Caco-2 (cell line): ENCODE results near the gene TNNI3. TPM values are rescaled to one million over a fixed set of nuclear protein-coding genes. Genes with fewer than 3 reads are reported as not detected.

Experiments used
- BruUV-seq: library from RNA; stranded (reverse); fragments of 400-500 nt; replicated peaks from 2 replicates; lab custom pipeline; 2021; lab: Mats Ljungman, UMichigan
- CTCF ChIA-PET: fragments of 300-600 bp; sonication (Branson Sonifier 250); formaldehyde crosslinking; loops from one replicate; lab custom pipeline; 2022; ENCODE audit warnings: antibody characterized with exemption; lab: Charles Lee
- POLR2A ChIA-PET: fragments of 300-600 bp; sonication (Branson Sonifier 250); formaldehyde crosslinking; loops from one replicate; lab custom pipeline; 2022; ENCODE audit warnings: antibody characterized with exemption; lab: Charles Lee
- DNase-seq, 2 experiments: peaks; one replicate each; pipeline versions ENCODE4 v3.0.0 to v3.0.0-alpha.2; 2020 to 2022
- H3K27me3 ChIP-seq: replicated peaks from 2 replicates; pipeline ENCODE4 v1.6.0; 2011; ENCODE audit warnings: low read length; ENCODE audit not compliant: control insufficient read depth, insufficient read depth
- H3K36me3 ChIP-seq: 2 replicates; pipeline ENCODE4 v1.5.1; 2011; ENCODE audit warnings: low read length; ENCODE audit not compliant: control insufficient read depth, insufficient read depth
- H3K4me1 ChIP-seq: fragments of 250-450 bp; sonication (Bioruptor Pico); 2 replicates; pipeline ENCODE4 v1.5.1; 2020; ENCODE audit warnings: mild to moderate bottlenecking
- H3K4me3 ChIP-seq: 2 replicates; pipeline ENCODE4 v1.5.1; 2011; ENCODE audit warnings: low read depth, mild to moderate bottlenecking, control low read depth, low read length
- H3K9me3 ChIP-seq: fragments of 250-450 bp; sonication (Bioruptor Pico); 2 replicates; pipeline ENCODE4 v1.5.1; 2020; ENCODE audit warnings: mild to moderate bottlenecking, moderate library complexity
- H3K27ac Mint-ChIP-seq: one replicate; pipeline ENCODE4 v1.8.0; 2022; ENCODE audit warnings: mixed read lengths; ENCODE audit not compliant: unreplicated experiment
- H3K27me3 Mint-ChIP-seq: one replicate; pipeline ENCODE4 v1.8.0; 2022; ENCODE audit warnings: mixed read lengths; ENCODE audit not compliant: insufficient read depth, unreplicated experiment
- H3K36me3 Mint-ChIP-seq: one replicate; pipeline ENCODE4 v1.8.0; 2022; ENCODE audit warnings: mild to moderate bottlenecking, mixed read lengths; ENCODE audit not compliant: insufficient read depth, unreplicated experiment
- H3K4me1 Mint-ChIP-seq: one replicate; pipeline ENCODE4 v1.8.0; 2022; ENCODE audit warnings: low read depth, mixed read lengths; ENCODE audit not compliant: unreplicated experiment
- H3K4me3 Mint-ChIP-seq: one replicate; pipeline ENCODE4 v1.8.0; 2022; ENCODE audit warnings: mild to moderate bottlenecking, moderate library complexity, mixed read lengths; ENCODE audit not compliant: unreplicated experiment
- H3K9me3 Mint-ChIP-seq: one replicate; pipeline ENCODE4 v1.8.0; 2022; ENCODE audit warnings: mixed read lengths; ENCODE audit not compliant: unreplicated experiment
- CTCF ChIP-seq, 2 experiments: fragments of 200-600 bp in 1 of 2; IDR thresholded peaks; 1 replicate in 1 of 2; 2 replicates in 1 of 2; pipeline versions ENCODE4 v1.5.1 to v1.8.0; 2011 to 2022; ENCODE audit warnings: antibody characterized with exemption in 1 of 2, control low read depth in 1 of 2, inconsistent platforms in 1 of 2, low read depth in 1 of 2, low read length in 1 of 2, mild to moderate bottlenecking in 1 of 2, moderate library complexity in 1 of 2; ENCODE audit not compliant: insufficient read depth in 1 of 2, severe bottlenecking in 1 of 2, unreplicated experiment in 1 of 2
- intact Hi-C: fragments of 100-400 bp; cut with micrococcal nuclease; formaldehyde crosslinking; loops from one replicate; pipeline ENCODE4 v1.10.0; 2022; ENCODE audit not compliant: unreplicated experiment
- total RNA-seq: library from RNA; stranded (reverse); gene quantifications from 2 replicates; pipeline ENCODE4 v1.2.3, GENCODE V29; 2022

The TNNI3 gene
- total RNA-seq, 1 experiment from 2014 or later = 2.9 TPM

- no TSS peak for BruUV-seq
- Mint-ChIP-seq H3K4me3 (peak overlapping the region; percentile 90), H3K27ac (peak overlapping the region; percentile 82), H3K27me3 (no peaks in the 10 kb centered on the region), H3K9me3 (no peaks in the 10 kb centered on the region), H3K4me1 (peaks cover 18% of the 10 kb centered on the region), H3K36me3 (peaks cover 20% of the 10 kb centered on the region)
- Histone ChIP-seq H3K9me3 (no peaks in the 10 kb centered on the region), H3K4me3 (peak overlapping the region; percentile 88), H3K27me3 (no peaks in the 10 kb centered on the region), H3K36me3 (no peaks in the 10 kb centered on the region; the same call in 1 of the 2 replicates), H3K4me1 (peaks cover 17% of the 10 kb centered on the region; the same call in 1 of the 2 replicates)
- DNase-seq = peak in 1 of 2 experiments; percentile 35
- POLR2A ChIA-PET = interaction anchor here (0.5 to 0.6 kb wide), 2 partner anchors 104 to 538 kb away, joined by 3 read pairs; no protein-coding TSS in a partner anchor
- TF ChIP-seq CTCF (IDR thresholded peaks at IDR 0.05; ENCODE audit: insufficient read depth in 1 of 2, low read depth in 1 of 2, low read length in 1 of 2, severe bottlenecking in 1 of 2, unreplicated experiment in 1 of 2) = no peak
- intact Hi-C loops = loop anchor here (2.0 kb wide), 1 partner anchor 50 kb away; the partner anchor contains the start of gene DNAAF3
- CTCF ChIA-PET = interaction anchor here (1.1 kb wide), 1 partner anchor 30 kb away, joined by 5 read pairs; no protein-coding TSS in a partner anchor
These were observed 41.2 kb downstream of the TNNI3 start for GRCh38 chr19:55116232-55116858.

GRCh38 chr19:55115446-55116065 is 42.0 kb downstream of the TNNI3 start:
- Mint-ChIP-seq H3K9me3 (no peaks in the 10 kb centered on the region), H3K27me3 (no peaks in the 10 kb centered on the region)
- POLR2A ChIA-PET = interaction anchor here (0.7 kb wide), 1 partner anchor 388 kb away, joined by 3 read pairs; no protein-coding TSS in a partner anchor

More at GRCh38 chr19:55115446-55116065, 42.0 kb downstream of the TNNI3 start:
- Histone ChIP-seq H3K9me3 (no peaks in the 10 kb centered on the region), H3K4me1 (peaks cover 15% of the 10 kb centered on the region; the same call in 1 of the 2 replicates), H3K4me3 (peak overlapping the region; percentile 88), H3K27me3 (no peaks in the 10 kb centered on the region), H3K36me3 (no peaks in the 10 kb centered on the region; the same call in 1 of the 2 replicates)
- Mint-ChIP-seq H3K36me3 (peaks cover 27% of the 10 kb centered on the region), H3K4me3 (peak overlapping the region; percentile 90), H3K4me1 (peaks cover 18% of the 10 kb centered on the region), H3K27ac (peak overlapping the region; percentile 82)
- CTCF ChIA-PET = no interaction called here
- intact Hi-C loops = loop anchor here (2.0 kb wide), 1 partner anchor 51 kb away; the partner anchor contains the start of gene DNAAF3
- TF ChIP-seq CTCF (IDR thresholded peaks at IDR 0.05; ENCODE audit: insufficient read depth in 1 of 2, low read depth in 1 of 2, low read length in 1 of 2, severe bottlenecking in 1 of 2, unreplicated experiment in 1 of 2) = no peak
- DNase-seq = no peak
- BruUV-seq = TSS peak; percentile 28
